ENCODE results near the gene CYRIA.

Gene CYRIA

DNA sequence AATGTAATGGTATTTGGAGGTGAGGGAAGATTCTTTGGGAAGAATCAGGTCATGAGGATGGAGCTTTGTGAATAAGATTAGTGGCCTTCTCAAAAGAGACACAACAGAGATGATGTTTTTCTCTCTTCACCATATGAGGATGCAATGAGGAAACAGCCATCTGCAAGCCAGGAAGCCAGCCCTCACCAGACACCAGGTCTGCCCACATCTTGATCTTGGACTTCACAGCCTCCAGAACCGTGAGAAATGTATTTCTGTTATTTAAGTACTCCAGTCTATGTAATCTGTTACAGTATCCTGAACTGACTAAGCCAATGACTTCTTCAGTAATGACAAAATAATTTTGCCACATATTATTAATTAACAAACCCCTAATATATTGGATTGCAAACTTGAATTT lies 28.3 kb downstream of the CYRIA start:
- TF ChIP-seq CTCF (IDR thresholded peaks at IDR 0.05; ENCODE audit: low read depth, low read length, missing control alignments), result no peak
- H3K4me3 ChIP-seq (ENCODE audit: low read depth, low read length), result no peak overlapping the region
- no peak for DNase-seq (ENCODE audit: low read depth)
- in situ Hi-C loops (cut with HindIII; ENCODE audit: low sequenced_read_pairs), result no loop called here

GRCh38 chr2:16635791-16636699 lies 29.6 kb downstream of the CYRIA start:
- no peak for DNase-seq (ENCODE audit: low read depth)
- no peak overlapping the region for H3K4me3 ChIP-seq (ENCODE audit: low read depth, low read length)
- peak; percentile 38 for TF ChIP-seq CTCF (IDR thresholded peaks at IDR 0.05; ENCODE audit: low read depth, low read length, missing control alignments)
- in situ Hi-C loops (cut with HindIII; ENCODE audit: low sequenced_read_pairs), result no loop called here

DNA sequence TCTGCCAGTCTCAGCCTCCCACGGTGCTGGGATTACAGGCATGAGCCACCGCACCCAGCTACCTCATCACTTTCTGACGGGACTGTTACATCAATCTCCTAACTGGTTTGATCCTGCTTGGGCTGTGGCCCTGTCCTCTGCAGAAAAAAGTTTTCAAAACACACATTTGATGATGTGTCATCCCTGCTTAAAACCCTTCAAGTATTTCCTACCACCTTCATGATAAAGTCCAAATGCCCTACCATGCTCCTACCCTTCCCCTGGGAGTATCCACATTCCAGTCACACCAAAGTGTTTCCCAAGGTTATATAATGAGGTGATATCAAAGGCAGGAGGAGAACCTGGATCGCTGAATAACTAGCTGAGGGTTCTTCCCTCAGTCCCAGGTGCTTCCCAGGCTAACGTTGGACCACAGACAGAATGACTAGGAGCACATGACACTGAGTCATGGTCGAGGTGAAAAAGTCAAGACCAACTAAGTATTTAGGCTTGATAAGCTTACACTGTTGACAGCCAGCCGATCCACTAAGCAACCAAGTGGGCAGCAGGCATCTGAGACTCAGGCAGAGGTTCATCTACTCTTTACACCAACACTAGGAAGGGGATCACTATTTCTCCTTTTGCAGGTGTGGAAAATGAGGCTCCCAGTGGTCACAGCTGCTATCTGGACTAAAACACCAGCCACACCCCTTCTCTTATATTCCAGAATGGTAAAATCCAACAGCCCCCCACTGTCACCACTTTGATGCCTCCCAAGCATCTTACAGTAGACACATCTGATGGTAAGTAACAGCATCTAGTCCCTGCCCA lies 31.8 kb downstream of the CYRIA start:
- TF ChIP-seq CTCF (IDR thresholded peaks at IDR 0.05; ENCODE audit: low read depth, low read length, missing control alignments), result no peak
- no peak overlapping the region for H3K4me3 ChIP-seq (ENCODE audit: low read depth, low read length)
- in situ Hi-C loops (cut with HindIII; ENCODE audit: low sequenced_read_pairs), result no loop called here
- no peak for DNase-seq (ENCODE audit: low read depth)

GRCh38 chr2:16632598-16632997 lies 33.0 kb downstream of the CYRIA start:
- H3K4me3 ChIP-seq (ENCODE audit: low read depth, low read length), result no peak overlapping the region
- DNase-seq (ENCODE audit: low read depth), result no peak
- in situ Hi-C loops (cut with HindIII; ENCODE audit: low sequenced_read_pairs), result no loop called here
- TF ChIP-seq CTCF (IDR thresholded peaks at IDR 0.05; ENCODE audit: low read depth, low read length, missing control alignments), result no peak

DNA sequence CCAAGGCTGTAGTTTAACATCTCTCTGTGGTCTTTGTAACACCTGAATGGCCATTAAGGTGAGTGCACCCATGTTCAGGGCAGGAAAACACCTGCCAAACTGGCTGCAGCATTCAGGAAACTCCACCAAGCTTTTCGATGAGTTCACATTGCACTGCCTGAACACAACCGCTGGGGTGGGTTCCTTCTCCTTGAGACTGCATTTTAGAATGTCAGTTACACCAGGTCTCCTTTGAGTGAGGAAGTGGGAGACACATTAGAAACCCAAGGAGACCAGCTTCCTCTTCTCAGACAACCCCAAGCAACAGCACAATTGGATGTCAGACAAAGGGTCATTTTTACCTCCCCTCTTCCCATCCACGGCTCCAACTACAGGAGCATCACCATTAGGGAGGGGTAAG lies 35.2 kb downstream of the CYRIA start:
- H3K4me3 ChIP-seq (ENCODE audit: low read depth, low read length), result no peak overlapping the region
- in situ Hi-C loops (cut with HindIII; ENCODE audit: low sequenced_read_pairs), result no loop called here
- DNase-seq (ENCODE audit: low read depth), result no peak
- TF ChIP-seq CTCF (IDR thresholded peaks at IDR 0.05; ENCODE audit: low read depth, low read length, missing control alignments), result no peak

- no peak for DNase-seq (ENCODE audit: low read depth)
These were observed 35.9 kb downstream of the CYRIA start for GRCh38 chr2:16629770-16630169.

More at GRCh38 chr2:16629770-16630169, 35.9 kb downstream of the CYRIA start:
- no peak overlapping the region for H3K4me3 ChIP-seq (ENCODE audit: low read depth, low read length)
- TF ChIP-seq CTCF (IDR thresholded peaks at IDR 0.05; ENCODE audit: low read depth, low read length, missing control alignments), result no peak
- in situ Hi-C loops (cut with HindIII; ENCODE audit: low sequenced_read_pairs), result no loop called here
